NCI-H2171 (cell line): ENCODE measurements around the gene CAPN14.

Experiments used
- DNase-seq: peaks from one replicate; lab custom pipeline; 2025; lab: John Stamatoyannopoulos, UW

Gene CAPN14

GRCh38 chr2:31140151-31140550, 77.2 kb downstream of the CAPN14 start:
- DNase-seq, result no peak

GRCh38 chr2:31139671-31140070, 77.6 kb downstream of the CAPN14 start:
- DNase-seq, result no peak

DNA sequence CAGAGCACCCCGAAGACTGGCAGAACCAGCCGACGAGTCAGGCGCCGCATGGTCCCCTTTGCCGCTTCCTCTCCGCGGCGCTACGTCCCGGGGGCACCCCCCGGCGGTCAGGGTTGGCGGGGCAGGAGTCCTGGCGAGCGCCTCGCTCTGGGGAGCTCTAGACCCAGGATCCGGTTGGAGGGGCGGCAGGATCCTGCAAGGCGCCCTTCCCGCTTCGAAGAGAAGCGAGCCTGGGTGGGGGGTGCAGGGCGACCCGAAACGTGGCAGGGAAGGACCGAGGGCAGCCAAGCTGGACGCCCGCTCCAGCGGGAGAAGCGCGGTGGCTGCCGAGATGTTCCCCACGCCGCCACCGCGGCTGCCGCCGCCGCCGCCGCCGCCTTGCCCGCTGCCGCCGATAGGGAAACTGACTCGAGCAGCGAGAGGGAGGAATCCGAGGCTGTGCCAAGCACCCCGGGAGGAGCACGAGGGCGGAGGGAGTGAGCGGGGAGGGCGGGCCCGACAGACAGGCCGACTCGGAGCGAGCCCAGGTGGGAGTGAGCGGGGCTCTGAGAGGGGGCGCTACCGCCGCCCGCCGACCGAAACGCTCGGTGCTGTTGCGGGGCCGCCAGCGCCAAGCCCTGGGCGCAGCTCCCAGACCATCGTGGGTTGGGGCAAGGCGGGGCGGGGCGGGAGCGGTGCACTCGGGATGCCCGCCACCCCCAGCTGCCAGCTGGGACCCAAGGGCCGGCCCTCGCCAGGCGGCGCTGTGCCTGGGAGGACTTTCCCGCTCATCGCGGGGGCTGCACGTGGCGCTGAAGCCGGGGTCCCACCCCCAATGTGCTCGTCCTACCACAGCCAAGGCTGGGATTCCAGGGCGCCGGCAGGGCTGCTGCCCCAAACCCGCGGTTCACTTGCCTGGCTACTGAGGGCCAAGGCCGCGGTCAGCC, 79.0 kb downstream of the CAPN14 start, which contains the start of gene GALNT14:
Gene GALNT14 (minus strand): TSS at position 404 of the 926 bp plus-strand sequence. CDS start 354 bp downstream, at position 50.
- DNase-seq, result no peak

DNA sequence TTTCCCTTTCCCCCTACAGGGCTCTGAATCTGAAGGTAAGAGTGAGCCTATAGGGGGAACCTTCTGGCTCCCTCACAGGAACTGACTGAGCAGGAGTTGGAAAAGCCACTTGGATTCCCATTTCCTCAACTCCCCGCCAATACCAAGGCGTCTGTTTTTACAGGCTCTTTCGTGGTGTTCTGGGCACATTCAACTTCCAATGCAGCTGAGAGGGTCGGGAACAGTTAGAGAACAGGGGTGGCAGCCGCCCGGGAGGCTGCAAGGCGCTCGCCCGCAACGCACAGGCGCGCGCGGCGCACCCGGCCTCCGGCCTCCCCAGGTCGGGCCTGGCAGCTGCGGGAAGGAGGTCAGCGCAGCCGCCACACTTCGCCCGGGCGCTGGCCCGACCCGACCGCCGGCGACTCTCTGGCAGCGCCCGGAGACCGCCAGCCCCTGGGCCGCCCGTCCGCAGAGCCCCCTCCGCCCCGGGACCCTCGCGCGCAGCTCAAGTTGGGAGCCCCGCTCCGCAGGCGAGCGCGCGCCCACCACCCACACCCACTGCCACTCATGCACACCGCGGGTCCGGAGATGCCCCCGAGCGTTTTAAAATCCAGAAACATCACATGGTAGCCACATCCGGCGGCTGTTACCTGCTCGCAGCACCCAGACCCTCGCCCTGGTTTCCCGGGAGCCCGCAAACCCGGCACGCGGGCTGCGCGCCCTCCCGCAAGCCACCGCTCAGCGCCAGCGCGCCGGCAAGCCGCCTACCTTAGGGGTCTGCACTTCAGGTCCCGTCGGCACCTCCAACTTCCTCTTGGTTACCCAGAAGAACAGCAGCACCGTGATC, 79.9 kb downstream of the CAPN14 start:
- DNase-seq, result no peak

GRCh38 chr2:31136732-31137131, 80.6 kb downstream of the CAPN14 start:
- DNase-seq, result no peak

DNA sequence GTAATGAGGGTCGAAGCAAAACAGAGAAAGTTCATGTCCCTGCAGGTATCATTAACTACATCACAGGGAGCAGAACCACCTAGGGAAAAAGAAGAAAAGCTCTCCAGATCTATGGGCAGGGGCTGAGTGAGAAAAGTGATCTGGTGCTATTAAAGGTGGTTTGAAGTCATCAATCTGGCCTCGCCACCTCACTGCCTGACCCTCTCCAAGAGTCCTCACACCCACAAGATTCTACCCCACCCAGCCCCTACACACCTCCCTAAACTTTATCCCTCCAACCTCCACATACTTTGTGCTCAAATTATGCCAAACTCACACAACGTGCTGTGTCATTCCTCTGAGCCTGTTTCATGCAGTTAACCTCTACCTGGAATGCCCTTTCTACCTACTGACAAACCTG, 81.3 kb downstream of the CAPN14 start:
- no peak for DNase-seq

DNA sequence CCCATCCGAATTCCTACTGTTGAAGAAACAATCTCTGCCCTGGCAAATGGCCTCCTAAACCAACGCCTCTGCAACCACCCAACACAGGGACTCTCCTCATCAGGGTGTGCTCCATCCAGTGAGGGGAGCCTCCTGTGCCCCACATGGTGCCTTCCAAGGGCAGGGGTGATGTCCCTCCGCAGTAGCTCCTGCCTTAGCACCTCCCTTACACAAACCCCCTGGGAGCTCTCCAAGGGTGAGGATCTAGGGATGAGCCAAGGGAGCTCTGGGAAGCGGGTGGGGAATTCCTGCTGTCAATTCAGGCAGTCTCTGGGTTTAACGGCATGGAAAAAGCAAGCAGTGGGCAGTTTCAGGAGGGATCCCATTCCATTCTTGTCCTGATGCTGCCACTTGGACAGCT, 82.8 kb downstream of the CAPN14 start:
- DNase-seq, result no peak

GRCh38 chr2:31132786-31133185, 84.5 kb downstream of the CAPN14 start:
- no peak for DNase-seq

DNA sequence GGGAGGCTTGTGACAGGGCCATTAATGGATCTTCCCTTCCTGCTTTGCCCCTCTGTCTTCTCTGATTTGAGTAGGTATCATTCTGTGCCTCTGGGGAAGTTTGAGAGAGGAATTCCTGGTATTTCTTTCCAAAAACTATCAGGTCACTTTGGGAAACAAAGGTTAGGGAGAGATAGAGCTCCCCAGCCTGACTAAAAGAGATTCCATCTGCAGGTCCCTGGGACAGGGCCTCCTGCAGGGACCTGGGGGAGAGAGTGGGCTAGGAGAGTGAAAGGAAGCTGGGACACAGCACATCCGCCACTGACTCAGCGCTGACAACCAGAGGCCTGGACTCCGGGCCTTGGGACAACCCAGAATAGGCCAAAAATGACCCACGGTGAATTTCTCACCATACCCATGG, 85.4 kb downstream of the CAPN14 start:
- no peak for DNase-seq

DNA sequence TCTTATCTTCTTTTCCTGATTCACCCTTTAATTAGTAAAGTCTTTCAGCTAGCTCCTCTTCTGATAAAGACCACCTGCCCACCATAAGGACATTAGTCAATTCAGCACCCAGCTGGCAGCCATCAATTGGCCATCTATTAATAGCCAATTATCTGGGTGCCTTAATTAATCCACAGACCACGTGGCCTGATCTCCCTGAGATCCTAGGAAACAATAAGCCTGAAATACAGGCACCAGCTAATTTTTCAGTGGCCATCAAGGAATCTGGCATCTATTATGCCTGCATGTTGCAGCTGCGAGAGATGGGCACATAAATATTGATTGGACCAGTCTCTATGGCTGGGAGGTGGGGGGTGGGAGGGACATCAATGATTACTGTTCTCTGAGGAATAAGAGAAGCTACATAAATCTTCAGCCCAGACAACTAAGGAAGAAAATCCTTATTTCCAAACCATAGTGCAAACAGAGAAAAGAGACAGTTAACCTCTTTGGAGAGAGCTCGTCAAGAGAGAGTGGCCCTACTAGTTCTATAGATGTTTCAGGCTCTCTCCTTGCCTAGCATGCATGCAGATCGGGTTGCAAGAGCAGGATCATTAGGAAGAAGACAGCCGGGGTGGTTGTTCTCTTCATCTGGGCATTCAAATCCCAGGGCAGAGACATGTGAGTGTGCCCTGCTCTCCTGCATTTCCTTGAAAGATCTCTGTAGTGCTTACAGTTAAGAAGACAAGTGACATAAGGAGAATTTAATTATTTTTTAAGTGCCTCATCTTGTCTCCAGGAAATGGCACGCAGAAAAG, 87.7 kb downstream of the CAPN14 start:
- no peak for DNase-seq

DNA sequence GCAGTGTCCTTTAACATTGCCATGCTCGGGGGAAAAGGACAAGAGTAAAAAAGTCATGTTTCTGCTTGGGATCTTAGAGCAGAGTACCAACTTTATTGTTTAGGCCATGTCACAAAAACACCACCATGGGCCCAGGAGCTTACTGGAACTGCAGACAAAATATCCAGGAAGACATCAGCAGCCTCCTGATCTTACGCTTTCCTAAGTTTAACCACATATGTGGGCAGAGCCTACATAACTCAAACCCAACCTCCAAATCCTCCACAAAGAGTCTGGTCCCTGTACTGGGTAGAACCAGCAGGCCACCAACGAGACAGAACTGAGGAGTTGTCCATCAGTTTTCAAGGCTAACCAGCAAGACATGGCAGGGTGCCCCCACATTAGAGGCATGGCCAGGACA, 89.4 kb downstream of the CAPN14 start:
- DNase-seq, result no peak

DNA sequence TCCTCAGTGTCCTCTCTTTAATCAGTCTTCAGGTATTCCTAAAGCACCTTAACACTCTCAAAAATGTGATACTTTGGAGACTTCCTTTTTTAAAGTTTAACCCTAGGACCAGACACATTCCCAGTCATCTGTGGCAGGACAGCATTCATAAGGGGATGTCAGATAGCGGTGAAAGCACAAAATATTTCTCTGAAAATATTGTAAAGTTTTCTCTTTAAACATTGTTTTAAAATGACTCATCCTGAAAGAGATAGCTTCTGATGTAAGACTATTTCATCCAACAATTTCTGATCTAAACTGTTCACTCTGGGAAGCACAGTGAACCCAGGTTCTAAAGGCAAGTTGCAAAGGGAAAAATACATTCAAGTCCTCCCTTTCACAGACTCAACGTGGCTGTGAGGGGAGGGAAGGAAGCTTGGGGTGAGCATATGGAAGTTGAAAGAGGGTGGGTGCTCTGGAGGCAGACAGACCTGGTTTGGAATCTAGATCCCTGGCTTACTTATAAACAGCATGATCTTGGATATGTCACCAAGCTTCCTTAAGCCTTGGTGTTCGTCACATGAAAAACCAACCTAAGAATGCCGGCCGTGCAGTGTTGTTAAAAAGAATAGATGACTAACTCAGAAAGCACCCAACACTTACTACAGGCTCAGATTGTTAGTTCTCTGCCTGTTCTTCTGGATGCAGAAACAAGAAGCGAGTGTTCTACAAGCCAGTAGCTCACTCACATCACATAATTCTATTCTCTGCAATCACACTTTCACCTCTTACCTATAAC, 91.2 kb downstream of the CAPN14 start:
- no peak for DNase-seq

DNA sequence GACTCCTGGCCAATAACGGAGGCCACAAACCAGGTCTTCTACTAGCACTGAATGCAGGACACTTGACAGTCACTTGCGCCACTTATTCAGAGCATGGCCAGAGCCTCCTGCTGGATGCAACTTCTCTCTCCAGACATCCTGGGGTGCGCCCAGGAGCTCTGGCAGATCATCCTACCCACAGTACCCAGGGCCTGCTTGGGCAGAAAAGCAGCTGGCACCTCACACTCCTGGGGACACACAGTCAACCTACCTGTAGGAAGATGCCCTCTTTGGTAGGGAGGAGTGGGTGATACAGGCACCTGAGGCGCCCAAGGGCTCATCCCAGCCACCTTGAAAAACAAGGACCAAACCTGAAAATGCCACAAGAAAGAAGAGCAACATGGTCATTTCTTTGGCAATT, 92.4 kb downstream of the CAPN14 start:
- no peak for DNase-seq
